A549 (cell line): ENCODE measurements around the gene ATP10A.

Experiments
- TF ChIP-seq, protein P1 (sequence below): fragments of >200 bp; sonication (Bioruptor Twin); formaldehyde crosslinking; IDR thresholded peaks from 3 replicates; pipeline ENCODE4 v1.5.1; 2016
- TF ChIP-seq, protein P2 (sequence below): fragments of 150-350 bp; IDR thresholded peaks from 2 replicates; pipeline ENCODE4 v1.6.1; 2014; ENCODE audit warnings: low read depth, mild to moderate bottlenecking, low read length

DNA sequence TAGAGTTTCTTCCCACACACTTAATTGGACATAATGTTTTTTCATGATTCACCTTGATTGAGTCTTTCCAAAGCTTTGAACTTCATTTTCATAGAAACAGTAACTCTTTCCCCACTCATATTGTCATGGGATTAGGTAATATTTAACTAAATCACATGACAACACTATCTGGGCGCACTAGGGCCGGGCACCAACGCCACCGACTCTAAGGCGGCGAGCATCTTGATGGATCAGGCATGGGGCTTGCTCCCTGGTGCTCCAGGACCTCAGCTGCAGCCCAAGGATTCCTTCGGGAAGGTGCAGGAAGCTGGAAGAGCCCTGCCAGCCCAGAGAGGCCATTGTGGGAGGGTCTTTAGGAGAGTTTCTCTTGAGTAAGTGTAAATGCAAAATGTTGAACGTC is 231.2 kb downstream of the ATP10A start:
- TF ChIP-seq, protein P1, sequence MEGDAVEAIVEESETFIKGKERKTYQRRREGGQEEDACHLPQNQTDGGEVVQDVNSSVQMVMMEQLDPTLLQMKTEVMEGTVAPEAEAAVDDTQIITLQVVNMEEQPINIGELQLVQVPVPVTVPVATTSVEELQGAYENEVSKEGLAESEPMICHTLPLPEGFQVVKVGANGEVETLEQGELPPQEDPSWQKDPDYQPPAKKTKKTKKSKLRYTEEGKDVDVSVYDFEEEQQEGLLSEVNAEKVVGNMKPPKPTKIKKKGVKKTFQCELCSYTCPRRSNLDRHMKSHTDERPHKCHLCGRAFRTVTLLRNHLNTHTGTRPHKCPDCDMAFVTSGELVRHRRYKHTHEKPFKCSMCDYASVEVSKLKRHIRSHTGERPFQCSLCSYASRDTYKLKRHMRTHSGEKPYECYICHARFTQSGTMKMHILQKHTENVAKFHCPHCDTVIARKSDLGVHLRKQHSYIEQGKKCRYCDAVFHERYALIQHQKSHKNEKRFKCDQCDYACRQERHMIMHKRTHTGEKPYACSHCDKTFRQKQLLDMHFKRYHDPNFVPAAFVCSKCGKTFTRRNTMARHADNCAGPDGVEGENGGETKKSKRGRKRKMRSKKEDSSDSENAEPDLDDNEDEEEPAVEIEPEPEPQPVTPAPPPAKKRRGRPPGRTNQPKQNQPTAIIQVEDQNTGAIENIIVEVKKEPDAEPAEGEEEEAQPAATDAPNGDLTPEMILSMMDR: no peak
- TF ChIP-seq, protein P2, sequence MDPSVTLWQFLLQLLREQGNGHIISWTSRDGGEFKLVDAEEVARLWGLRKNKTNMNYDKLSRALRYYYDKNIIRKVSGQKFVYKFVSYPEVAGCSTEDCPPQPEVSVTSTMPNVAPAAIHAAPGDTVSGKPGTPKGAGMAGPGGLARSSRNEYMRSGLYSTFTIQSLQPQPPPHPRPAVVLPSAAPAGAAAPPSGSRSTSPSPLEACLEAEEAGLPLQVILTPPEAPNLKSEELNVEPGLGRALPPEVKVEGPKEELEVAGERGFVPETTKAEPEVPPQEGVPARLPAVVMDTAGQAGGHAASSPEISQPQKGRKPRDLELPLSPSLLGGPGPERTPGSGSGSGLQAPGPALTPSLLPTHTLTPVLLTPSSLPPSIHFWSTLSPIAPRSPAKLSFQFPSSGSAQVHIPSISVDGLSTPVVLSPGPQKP: no peak
